Glutamatergic neuron (in vitro differentiated cells): ENCODE results near the gene ZBED3. TPM values are rescaled to one million over a fixed set of nuclear protein-coding genes. Genes with fewer than 3 reads are reported as not detected.
"Not testable (repeated sequence)": the region's sequence is repeated elsewhere in the genome, so short reads cannot be mapped to it uniquely, and the experiment has no call there.

Experiments used
- DNase-seq: peaks from one replicate; pipeline ENCODE4 v3.0.0; 2022
- H3K27ac Mint-ChIP-seq: one replicate; pipeline ENCODE4 v1.8.0; 2020; ENCODE audit warnings: mild to moderate bottlenecking, mixed read lengths, inconsistent platforms; ENCODE audit not compliant: unreplicated experiment
- H3K27me3 Mint-ChIP-seq: one replicate; pipeline ENCODE4 v1.8.0; 2020; ENCODE audit warnings: mild to moderate bottlenecking, moderate library complexity, mixed read lengths, inconsistent platforms; ENCODE audit not compliant: unreplicated experiment
- H3K36me3 Mint-ChIP-seq: one replicate; pipeline ENCODE4 v1.8.0; 2020; ENCODE audit warnings: mild to moderate bottlenecking, mixed read lengths, inconsistent platforms; ENCODE audit not compliant: unreplicated experiment
- H3K4me1 Mint-ChIP-seq: one replicate; pipeline ENCODE4 v1.8.0; 2020; ENCODE audit warnings: mild to moderate bottlenecking, low read depth, mixed read lengths, inconsistent platforms; ENCODE audit not compliant: unreplicated experiment
- H3K4me3 Mint-ChIP-seq: one replicate; pipeline ENCODE4 v1.8.0; 2020; ENCODE audit warnings: mild to moderate bottlenecking, mixed read lengths, inconsistent platforms; ENCODE audit not compliant: unreplicated experiment
- H3K9me3 Mint-ChIP-seq: one replicate; pipeline ENCODE4 v1.8.0; 2020; ENCODE audit warnings: mild to moderate bottlenecking, moderate library complexity, mixed read lengths, inconsistent platforms; ENCODE audit not compliant: unreplicated experiment
- CTCF ChIP-seq: fragments of 200-600 bp; sonication (generic); IDR thresholded peaks from one replicate; pipeline ENCODE4 v1.5.0; 2021; ENCODE audit not compliant: partially characterized antibody, unreplicated experiment
- total RNA-seq: library from RNA; stranded (reverse); fragmentation: NEBNext Ultra II Directional; extraction: Animal tissue kit (Norgen Biotek cat#: 25700); gene quantifications from one replicate; pipeline ENCODE4 v1.2.1, GENCODE V29; 2021; ENCODE audit not compliant: unreplicated experiment

Gene ZBED3
- total RNA-seq, 1 donor from 2014 or later: 7.0 TPM

GRCh38 chr5:77087484-77088261, 588 bp upstream of the ZBED3 start:
- Mint-ChIP-seq H3K27me3 (no peaks in the 10 kb centered on the region), H3K4me3 (peak overlapping the region; percentile 95), H3K36me3 (peaks cover 4% of the 10 kb centered on the region), H3K27ac (peak overlapping the region; percentile 98), H3K9me3 (peaks cover 18% of the 10 kb centered on the region), H3K4me1 (peaks cover 4% of the 10 kb centered on the region)
- TF ChIP-seq CTCF: no peak
- DNase-seq: no peak

GRCh38 chr5:77086368-77086688, 757 bp downstream of the ZBED3 start:
- Mint-ChIP-seq H3K36me3 (peaks cover 4% of the 10 kb centered on the region), H3K4me3 (peak overlapping the region; percentile 98), H3K9me3 (peaks cover 19% of the 10 kb centered on the region), H3K27me3 (no peaks in the 10 kb centered on the region), H3K4me1 (peaks cover 4% of the 10 kb centered on the region), H3K27ac (peak overlapping the region; percentile 99)
- no peak for DNase-seq
- no peak for TF ChIP-seq CTCF

- no peak for DNase-seq
- no peak overlapping the region for H3K4me3 Mint-ChIP-seq
- H3K9me3 Mint-ChIP-seq: peaks cover 17% of the 10 kb centered on the region
- H3K36me3 Mint-ChIP-seq: no peaks in the 10 kb centered on the region
- peaks cover under 1% of the 10 kb centered on the region for H3K27me3 Mint-ChIP-seq
- H3K4me1 Mint-ChIP-seq: peaks cover 7% of the 10 kb centered on the region
- no peak for TF ChIP-seq CTCF
- no peak overlapping the region for H3K27ac Mint-ChIP-seq
Measured at GRCh38 chr5:77083088-77083487, 4.0 kb downstream of the ZBED3 start.

- H3K4me3 Mint-ChIP-seq: no peak overlapping the region
- no peak overlapping the region for H3K27ac Mint-ChIP-seq
- H3K4me1 Mint-ChIP-seq: peaks cover 10% of the 10 kb centered on the region
- DNase-seq: no peak
- TF ChIP-seq CTCF: no peak
- H3K9me3 Mint-ChIP-seq: peaks cover 21% of the 10 kb centered on the region
- peaks cover 4% of the 10 kb centered on the region for H3K27me3 Mint-ChIP-seq
- H3K36me3 Mint-ChIP-seq: no peaks in the 10 kb centered on the region
Measured at GRCh38 chr5:77082280-77082679, 4.8 kb downstream of the ZBED3 start.

- DNase-seq: no peak
- Mint-ChIP-seq H3K36me3 (no peaks in the 10 kb centered on the region), H3K9me3 (peaks cover 22% of the 10 kb centered on the region), H3K27ac (no peak overlapping the region), H3K27me3 (peaks cover 10% of the 10 kb centered on the region), H3K4me3 (no peak overlapping the region), H3K4me1 (peaks cover 17% of the 10 kb centered on the region)
- TF ChIP-seq CTCF: no peak
Measured at GRCh38 chr5:77080905-77081304, 6.2 kb downstream of the ZBED3 start.

- Mint-ChIP-seq H3K27me3 (peaks cover 11% of the 10 kb centered on the region), H3K9me3 (peaks cover 23% of the 10 kb centered on the region), H3K4me1 (peaks cover 15% of the 10 kb centered on the region)
- not testable (repeated sequence) for H3K4me3 Mint-ChIP-seq, DNase-seq, H3K27ac Mint-ChIP-seq, H3K36me3 Mint-ChIP-seq
Measured at GRCh38 chr5:77080479-77080878, 6.6 kb downstream of the ZBED3 start.
